GM06990 (cell line): ENCODE data around the gene BMS1.
"Not testable (repeated sequence)": the region's sequence is repeated elsewhere in the genome, so short reads cannot be mapped to it uniquely, and the experiment has no call there.

ENCODE experiments used
- DNase-seq: peaks from one replicate; pipeline ENCODE4 v3.0.0-alpha.2; 2011; ENCODE audit not compliant: insufficient read length; ENCODE audit errors: extremely low read depth
- H3K27me3 ChIP-seq: replicated peaks from 2 replicates; pipeline ENCODE4 v1.6.0; 2011; ENCODE audit warnings: low read length; ENCODE audit not compliant: control insufficient read depth, insufficient read depth
- H3K36me3 ChIP-seq: 2 replicates; pipeline ENCODE4 v1.5.1; 2011; ENCODE audit warnings: low read length; ENCODE audit not compliant: control insufficient read depth, insufficient read depth
- H3K4me3 ChIP-seq: replicated peaks from 2 replicates; pipeline ENCODE4 v1.5.1; 2011; ENCODE audit warnings: low read depth, mild to moderate bottlenecking, control low read depth, low read length
- TF ChIP-seq, protein P1 (sequence below): IDR thresholded peaks from 2 replicates; pipeline ENCODE4 v1.5.1; 2011; ENCODE audit warnings: low read length, control low read depth, mild to moderate bottlenecking, inconsistent platforms; ENCODE audit not compliant: insufficient read depth, poor library complexity, severe bottlenecking

Gene BMS1, protein sequence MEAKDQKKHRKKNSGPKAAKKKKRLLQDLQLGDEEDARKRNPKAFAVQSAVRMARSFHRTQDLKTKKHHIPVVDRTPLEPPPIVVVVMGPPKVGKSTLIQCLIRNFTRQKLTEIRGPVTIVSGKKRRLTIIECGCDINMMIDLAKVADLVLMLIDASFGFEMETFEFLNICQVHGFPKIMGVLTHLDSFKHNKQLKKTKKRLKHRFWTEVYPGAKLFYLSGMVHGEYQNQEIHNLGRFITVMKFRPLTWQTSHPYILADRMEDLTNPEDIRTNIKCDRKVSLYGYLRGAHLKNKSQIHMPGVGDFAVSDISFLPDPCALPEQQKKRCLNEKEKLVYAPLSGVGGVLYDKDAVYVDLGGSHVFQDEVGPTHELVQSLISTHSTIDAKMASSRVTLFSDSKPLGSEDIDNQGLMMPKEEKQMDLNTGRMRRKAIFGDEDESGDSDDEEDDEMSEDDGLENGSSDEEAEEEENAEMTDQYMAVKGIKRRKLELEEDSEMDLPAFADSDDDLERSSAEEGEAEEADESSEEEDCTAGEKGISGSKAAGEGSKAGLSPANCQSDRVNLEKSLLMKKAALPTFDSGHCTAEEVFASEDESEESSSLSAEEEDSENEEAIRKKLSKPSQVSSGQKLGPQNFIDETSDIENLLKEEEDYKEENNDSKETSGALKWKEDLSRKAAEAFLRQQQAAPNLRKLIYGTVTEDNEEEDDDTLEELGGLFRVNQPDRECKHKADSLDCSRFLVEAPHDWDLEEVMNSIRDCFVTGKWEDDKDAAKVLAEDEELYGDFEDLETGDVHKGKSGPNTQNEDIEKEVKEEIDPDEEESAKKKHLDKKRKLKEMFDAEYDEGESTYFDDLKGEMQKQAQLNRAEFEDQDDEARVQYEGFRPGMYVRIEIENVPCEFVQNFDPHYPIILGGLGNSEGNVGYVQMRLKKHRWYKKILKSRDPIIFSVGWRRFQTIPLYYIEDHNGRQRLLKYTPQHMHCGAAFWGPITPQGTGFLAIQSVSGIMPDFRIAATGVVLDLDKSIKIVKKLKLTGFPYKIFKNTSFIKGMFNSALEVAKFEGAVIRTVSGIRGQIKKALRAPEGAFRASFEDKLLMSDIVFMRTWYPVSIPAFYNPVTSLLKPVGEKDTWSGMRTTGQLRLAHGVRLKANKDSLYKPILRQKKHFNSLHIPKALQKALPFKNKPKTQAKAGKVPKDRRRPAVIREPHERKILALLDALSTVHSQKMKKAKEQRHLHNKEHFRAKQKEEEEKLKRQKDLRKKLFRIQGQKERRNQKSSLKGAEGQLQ

DNA sequence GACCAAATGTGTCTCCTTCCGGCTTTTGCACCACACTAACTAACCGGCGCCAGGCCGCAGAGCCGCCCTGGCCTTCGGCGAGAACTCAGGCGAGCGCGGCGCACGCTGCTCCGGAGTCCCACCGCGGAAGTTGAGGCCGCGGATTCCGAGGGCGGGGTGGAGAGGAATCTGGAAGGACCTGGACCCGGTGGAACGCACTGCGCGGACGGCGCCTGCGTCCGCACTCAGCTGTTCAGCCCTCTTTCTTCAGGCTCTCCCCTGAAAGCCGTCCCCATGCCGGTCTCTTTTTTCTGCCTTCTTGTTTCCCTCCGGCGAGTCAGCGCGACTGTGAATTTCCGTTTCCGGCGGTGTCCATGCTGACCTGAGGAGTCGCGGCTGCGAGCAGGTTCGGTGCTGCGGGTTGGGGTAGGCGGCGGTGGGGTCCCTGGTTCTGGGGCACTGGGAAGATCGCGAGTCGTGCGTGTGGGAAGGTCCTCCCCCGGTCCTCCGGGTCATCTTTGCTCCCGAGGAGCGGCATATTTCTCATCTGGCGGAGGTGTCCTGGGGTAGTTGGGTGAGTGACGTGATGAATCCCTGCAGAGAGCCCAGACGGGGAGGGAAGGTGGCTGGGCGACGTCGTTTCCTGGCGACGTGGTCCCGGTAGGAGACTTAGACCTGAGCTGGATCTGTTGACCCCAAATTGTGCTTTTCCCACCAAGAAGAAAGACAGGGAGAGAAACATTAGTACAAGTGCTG is at the start of gene BMS1:
Gene BMS1 (plus strand): TSS at position 350 of the 735 bp plus-strand sequence. CDS start 1,600 bp downstream, outside the sequence.
- TF ChIP-seq, protein P1, sequence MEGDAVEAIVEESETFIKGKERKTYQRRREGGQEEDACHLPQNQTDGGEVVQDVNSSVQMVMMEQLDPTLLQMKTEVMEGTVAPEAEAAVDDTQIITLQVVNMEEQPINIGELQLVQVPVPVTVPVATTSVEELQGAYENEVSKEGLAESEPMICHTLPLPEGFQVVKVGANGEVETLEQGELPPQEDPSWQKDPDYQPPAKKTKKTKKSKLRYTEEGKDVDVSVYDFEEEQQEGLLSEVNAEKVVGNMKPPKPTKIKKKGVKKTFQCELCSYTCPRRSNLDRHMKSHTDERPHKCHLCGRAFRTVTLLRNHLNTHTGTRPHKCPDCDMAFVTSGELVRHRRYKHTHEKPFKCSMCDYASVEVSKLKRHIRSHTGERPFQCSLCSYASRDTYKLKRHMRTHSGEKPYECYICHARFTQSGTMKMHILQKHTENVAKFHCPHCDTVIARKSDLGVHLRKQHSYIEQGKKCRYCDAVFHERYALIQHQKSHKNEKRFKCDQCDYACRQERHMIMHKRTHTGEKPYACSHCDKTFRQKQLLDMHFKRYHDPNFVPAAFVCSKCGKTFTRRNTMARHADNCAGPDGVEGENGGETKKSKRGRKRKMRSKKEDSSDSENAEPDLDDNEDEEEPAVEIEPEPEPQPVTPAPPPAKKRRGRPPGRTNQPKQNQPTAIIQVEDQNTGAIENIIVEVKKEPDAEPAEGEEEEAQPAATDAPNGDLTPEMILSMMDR = no peak
- peak within 1 kb of the TSS; percentile 72 for H3K4me3 ChIP-seq
- DNase-seq = peak; percentile 91
- H3K36me3 ChIP-seq = peaks cover 4% of the 10 kb centered on the region
- no peaks in the 10 kb centered on the region for H3K27me3 ChIP-seq

DNA sequence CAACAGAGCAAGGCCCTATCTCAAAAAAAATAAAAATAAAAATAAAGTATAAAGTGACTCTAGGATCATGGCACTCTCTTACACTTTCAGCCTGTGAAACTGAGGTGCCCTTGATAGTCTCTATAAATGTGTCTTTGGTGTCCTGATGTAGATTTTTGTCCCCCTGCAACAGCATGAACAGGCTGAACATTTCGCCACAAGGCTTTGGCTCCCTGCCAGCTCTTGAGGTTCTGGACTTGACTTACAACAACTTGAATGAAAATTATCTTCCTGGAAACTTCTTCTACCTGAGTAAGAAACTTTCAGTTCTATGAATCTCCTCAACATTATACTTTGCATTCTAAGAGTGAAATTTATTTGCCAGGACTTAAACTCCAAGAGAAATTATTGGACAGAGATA is 48.1 kb upstream of the BMS1 start:
- H3K27me3 ChIP-seq = no peaks in the 10 kb centered on the region
- no peak for DNase-seq
- H3K4me3 ChIP-seq = no peak overlapping the region
- no peaks in the 10 kb centered on the region for H3K36me3 ChIP-seq
- TF ChIP-seq, protein P1 = no peak

DNA sequence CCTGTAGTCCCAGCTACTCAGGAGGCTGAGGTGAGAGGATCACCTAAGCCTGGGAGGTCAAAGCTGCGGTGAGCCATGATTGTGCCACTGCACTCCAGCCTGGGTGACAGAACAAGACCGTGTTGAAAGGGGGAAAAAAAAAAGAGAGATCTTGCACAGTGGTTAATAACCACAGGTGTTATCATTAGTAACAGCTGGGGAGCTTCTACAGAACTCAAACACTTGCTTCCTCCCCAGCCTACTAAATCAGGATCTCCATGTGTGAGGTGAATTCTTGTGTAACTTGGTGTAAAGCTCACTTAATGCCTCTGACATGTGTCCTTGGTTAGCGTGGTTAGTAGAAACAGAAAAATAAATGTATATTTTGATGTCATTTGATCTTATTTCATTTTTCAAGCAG is 43.9 kb upstream of the BMS1 start:
- H3K27me3 ChIP-seq = no peaks in the 10 kb centered on the region
- DNase-seq = no peak
- TF ChIP-seq, protein P1 = no peak
- no peak overlapping the region for H3K4me3 ChIP-seq
- H3K36me3 ChIP-seq = no peaks in the 10 kb centered on the region

DNA sequence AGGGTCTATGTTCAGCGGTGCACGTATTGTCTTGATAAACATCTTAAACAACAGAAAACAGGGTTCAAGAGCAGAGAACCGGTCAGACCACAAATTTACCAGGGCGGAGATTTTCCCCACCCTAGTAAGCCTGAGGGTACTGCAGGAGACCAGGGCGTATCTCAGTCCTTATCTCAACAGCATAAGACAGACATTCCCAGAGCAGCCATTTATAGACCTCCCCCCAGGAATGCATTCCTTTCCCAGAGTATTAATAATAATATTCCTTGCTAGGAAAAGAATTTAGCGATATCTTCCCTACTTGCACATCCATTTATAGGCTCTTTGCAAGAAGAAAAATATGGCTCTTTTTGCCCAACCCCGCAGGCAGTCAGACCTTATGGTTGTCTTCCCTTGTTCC is 41.1 kb upstream of the BMS1 start:
- H3K27me3 ChIP-seq, DNase-seq, H3K36me3 ChIP-seq, H3K4me3 ChIP-seq: not testable (repeated sequence)

DNA sequence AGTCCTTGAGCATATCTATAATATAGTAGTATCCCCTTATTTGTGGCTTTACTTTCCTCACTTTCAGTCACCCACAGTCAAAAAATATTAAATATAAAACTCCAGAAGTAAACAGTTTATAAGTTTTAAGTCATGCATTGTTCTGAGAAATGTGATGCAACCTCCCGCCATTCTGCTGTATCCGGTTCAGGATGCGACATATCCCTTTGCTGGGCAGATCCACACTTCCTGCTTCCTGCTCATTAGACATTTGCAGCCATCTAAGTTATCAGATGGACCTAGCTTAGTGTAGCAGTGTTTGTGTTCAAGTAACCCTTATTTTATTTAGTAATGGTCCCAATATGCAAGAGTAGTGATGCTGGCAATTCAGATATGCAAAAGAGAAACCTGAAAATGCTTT is 38.9 kb upstream of the BMS1 start:
- Histone ChIP-seq H3K36me3 (no peaks in the 10 kb centered on the region), H3K4me3 (no peak overlapping the region), H3K27me3 (no peaks in the 10 kb centered on the region)
- DNase-seq = no peak
- TF ChIP-seq, protein P1 = no peak
